AG04450 (cell line): ENCODE results near the gene TLR9. TPM values are rescaled to one million over a fixed set of nuclear protein-coding genes. Genes with fewer than 3 reads are reported as not detected.
"Not testable (repeated sequence)": the region's sequence is repeated elsewhere in the genome, so short reads cannot be mapped to it uniquely, and the experiment has no call there.

Source experiments
- CTCF ChIA-PET: fragments of 300-600, 350-600 bp; formaldehyde crosslinking; extraction: SDS; loops from one replicate; lab custom pipeline; 2022; ENCODE audit warnings: antibody characterized with exemption, inconsistent platforms; lab: Charles Lee
- POLR2A ChIA-PET: fragments of 350-600 bp; formaldehyde crosslinking; extraction: SDS; loops from one replicate; lab custom pipeline; 2021; ENCODE audit warnings: antibody characterized with exemption, inconsistent platforms; lab: Yijun Ruan, JAX
- DNase-seq: peaks from one replicate; pipeline ENCODE4 v3.0.0-alpha.2; 2011; ENCODE audit warnings: low read depth, low spot score
- H3K27ac ChIP-seq: one replicate; pipeline ENCODE4 v1.5.1; 2012; ENCODE audit warnings: low read depth, low read length, control low read depth
- H3K27me3 ChIP-seq: one replicate; pipeline ENCODE4 v1.6.0; 2012; ENCODE audit warnings: low read length; ENCODE audit not compliant: control insufficient read depth, insufficient read depth
- H3K4me3 ChIP-seq: 2 replicates; pipeline ENCODE4 v1.5.1; 2011; ENCODE audit warnings: mild to moderate bottlenecking, low read depth, low read length, control low read depth
- H3K9me3 ChIP-seq: 2 replicates; pipeline ENCODE4 v1.5.1; 2012; ENCODE audit warnings: low read length; ENCODE audit not compliant: control insufficient read depth, insufficient read depth
- polyA minus RNA-seq: library from RNA; depleted of rRNA, polyadenylated mRNA; stranded (reverse); fragments of >200 nt; gene quantifications from 2 replicates; pipeline ENCODE4 v1.2.3, GENCODE V29; 2011; rRNA and poly(A)+ RNA removed
- polyA plus RNA-seq: library from polyadenylated mRNA; depleted of rRNA; stranded (reverse); fragments of >200 nt; gene quantifications from 2 replicates; pipeline ENCODE4 v1.2.3, GENCODE V29; 2011; rRNA removed
- TF ChIP-seq, protein P1 (sequence below): IDR thresholded peaks from 2 replicates; pipeline ENCODE4 v1.5.1; 2011; ENCODE audit warnings: low read depth, low read length, control low read depth, inconsistent platforms

TLR9 gene, protein sequence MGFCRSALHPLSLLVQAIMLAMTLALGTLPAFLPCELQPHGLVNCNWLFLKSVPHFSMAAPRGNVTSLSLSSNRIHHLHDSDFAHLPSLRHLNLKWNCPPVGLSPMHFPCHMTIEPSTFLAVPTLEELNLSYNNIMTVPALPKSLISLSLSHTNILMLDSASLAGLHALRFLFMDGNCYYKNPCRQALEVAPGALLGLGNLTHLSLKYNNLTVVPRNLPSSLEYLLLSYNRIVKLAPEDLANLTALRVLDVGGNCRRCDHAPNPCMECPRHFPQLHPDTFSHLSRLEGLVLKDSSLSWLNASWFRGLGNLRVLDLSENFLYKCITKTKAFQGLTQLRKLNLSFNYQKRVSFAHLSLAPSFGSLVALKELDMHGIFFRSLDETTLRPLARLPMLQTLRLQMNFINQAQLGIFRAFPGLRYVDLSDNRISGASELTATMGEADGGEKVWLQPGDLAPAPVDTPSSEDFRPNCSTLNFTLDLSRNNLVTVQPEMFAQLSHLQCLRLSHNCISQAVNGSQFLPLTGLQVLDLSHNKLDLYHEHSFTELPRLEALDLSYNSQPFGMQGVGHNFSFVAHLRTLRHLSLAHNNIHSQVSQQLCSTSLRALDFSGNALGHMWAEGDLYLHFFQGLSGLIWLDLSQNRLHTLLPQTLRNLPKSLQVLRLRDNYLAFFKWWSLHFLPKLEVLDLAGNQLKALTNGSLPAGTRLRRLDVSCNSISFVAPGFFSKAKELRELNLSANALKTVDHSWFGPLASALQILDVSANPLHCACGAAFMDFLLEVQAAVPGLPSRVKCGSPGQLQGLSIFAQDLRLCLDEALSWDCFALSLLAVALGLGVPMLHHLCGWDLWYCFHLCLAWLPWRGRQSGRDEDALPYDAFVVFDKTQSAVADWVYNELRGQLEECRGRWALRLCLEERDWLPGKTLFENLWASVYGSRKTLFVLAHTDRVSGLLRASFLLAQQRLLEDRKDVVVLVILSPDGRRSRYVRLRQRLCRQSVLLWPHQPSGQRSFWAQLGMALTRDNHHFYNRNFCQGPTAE
- 0.02 and 0.05 TPM in 2 replicates for polyA plus RNA-seq
- not detected in 2 replicates for polyA minus RNA-seq

DNA sequence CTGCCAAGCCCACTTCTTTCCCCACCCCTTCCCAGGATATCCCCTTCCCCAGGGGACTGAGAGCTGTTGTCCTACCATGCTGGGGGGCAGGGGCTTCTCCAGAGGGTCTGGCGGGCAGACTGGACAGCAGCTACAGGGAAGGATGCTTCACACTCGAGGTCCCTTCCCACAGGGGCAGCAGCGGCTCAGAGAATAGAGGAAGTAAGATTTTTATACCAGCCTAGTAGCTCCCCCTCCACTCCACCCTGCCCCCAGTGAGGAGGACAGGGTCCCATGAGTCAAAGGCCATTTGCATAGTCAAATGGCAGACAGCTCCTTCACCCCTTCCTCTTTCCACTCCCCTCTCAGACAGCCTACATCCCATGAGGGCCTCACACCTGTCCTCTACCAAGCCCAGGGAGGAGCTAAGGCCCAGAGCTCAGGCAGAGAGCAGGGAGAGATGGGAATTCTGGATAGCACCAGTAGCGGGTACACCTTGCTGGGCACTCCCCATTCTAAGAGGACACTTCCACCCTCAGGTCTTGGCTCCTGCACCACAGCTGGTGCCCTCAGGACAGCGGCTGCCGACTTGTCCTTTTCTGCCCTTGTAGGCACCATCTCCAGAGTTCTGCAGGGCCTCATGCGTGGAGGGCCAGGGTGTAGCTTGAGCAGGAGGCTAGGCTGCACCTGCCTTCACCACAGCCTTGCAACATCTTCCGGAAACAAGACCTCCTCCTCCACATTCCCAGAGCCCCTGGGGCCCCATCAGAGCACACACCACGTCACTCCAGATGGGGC lies at the start of gene TLR9:
TSS of gene TLR9 (minus strand) at position 194 of the 777 bp plus-strand sequence. CDS start at position 78, 116 bp downstream.
- H3K27me3 ChIP-seq = no peaks in the 10 kb centered on the region
- no peak within 1 kb of the TSS for H3K4me3 ChIP-seq
- no peak within 1 kb of the TSS for H3K27ac ChIP-seq
- DNase-seq = no peak
- TF ChIP-seq, protein P1, sequence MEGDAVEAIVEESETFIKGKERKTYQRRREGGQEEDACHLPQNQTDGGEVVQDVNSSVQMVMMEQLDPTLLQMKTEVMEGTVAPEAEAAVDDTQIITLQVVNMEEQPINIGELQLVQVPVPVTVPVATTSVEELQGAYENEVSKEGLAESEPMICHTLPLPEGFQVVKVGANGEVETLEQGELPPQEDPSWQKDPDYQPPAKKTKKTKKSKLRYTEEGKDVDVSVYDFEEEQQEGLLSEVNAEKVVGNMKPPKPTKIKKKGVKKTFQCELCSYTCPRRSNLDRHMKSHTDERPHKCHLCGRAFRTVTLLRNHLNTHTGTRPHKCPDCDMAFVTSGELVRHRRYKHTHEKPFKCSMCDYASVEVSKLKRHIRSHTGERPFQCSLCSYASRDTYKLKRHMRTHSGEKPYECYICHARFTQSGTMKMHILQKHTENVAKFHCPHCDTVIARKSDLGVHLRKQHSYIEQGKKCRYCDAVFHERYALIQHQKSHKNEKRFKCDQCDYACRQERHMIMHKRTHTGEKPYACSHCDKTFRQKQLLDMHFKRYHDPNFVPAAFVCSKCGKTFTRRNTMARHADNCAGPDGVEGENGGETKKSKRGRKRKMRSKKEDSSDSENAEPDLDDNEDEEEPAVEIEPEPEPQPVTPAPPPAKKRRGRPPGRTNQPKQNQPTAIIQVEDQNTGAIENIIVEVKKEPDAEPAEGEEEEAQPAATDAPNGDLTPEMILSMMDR = no peak
- CTCF ChIA-PET = interaction anchor here (1.8 kb wide), 1 partner anchor 114 kb away, joined by 19 read pairs; no protein-coding TSS in a partner anchor
- POLR2A ChIA-PET = no interaction called here
- H3K9me3 ChIP-seq = no peaks in the 10 kb centered on the region

DNA sequence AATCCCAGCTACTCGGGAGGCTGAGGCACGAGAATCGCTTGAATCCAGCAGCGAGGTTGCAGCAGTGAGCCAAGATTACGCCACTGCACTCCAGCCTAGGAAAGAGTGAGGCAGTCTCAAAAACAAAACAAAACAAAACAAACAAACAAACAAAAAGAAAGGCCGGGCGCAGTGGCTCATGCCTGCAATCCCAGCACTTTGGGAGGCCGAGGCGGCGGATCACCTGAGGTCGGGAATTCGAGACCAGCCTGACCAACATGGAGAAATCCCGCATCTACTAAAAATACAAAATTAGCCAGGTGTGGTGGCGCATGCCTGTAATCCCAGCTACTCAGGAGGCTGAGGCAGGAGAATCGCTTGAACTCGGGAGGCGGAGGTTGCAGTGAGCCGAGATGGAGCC lies 49.3 kb upstream of the TLR9 start:
- H3K4me3 ChIP-seq, DNase-seq, CTCF ChIA-PET, POLR2A ChIA-PET, H3K27me3 ChIP-seq, H3K9me3 ChIP-seq, H3K27ac ChIP-seq: not testable (repeated sequence)

- TF ChIP-seq, protein P1 = no peak
- H3K9me3 ChIP-seq = peaks cover 3% of the 10 kb centered on the region; the same call in 1 of the 2 replicates
- DNase-seq = no peak
- ChIA-PET CTCF (interaction anchor here (1.4 kb wide), 1 partner anchor 35 kb away, joined by 4 read pairs; no protein-coding TSS in a partner anchor), POLR2A (no interaction called here)
- no peak overlapping the region for H3K4me3 ChIP-seq
- H3K27ac ChIP-seq = no peak overlapping the region
- no peaks in the 10 kb centered on the region for H3K27me3 ChIP-seq
Measured at GRCh38 chr3:52272831-52273230, 47.4 kb upstream of the TLR9 start.

DNA sequence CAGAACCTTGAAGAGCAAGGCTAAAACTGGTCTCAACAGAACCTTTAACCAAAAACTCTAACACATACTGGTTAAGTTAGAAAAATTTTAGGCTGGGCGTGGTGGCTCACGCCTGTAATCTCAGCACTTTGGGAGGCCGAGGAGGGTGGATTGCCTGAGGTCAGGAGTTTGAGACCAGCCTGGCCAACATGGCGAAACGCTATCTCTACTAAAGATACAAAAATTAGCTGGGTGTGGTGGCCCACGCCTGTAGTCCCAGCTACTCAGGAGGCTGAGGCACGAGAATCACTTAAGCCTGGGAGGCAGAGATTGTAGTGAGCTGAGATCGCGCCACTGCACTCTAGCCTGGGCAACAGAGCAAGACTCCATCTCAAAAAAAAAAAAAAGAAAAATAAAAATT lies 46.7 kb upstream of the TLR9 start:
- CTCF ChIA-PET = interaction anchor here (0.6 to 1.4 kb wide), 2 partner anchors 34 to 120 kb away, joined by 3 to 4 read pairs; no protein-coding TSS in a partner anchor
- H3K4me3 ChIP-seq, DNase-seq, POLR2A ChIA-PET, H3K27me3 ChIP-seq, H3K9me3 ChIP-seq, H3K27ac ChIP-seq: not testable (repeated sequence)

GRCh38 chr3:52270252-52270754 lies 44.9 kb upstream of the TLR9 start:
- POLR2A ChIA-PET = interaction anchor here (1.0 kb wide), 1 partner anchor 35 kb away, joined by 5 read pairs; no protein-coding TSS in a partner anchor
- CTCF ChIA-PET = no interaction called here
- TF ChIP-seq, protein P1 = no peak
- Histone ChIP-seq H3K9me3 (no peaks in the 10 kb centered on the region), H3K4me3 (no peak overlapping the region), H3K27me3 (no peaks in the 10 kb centered on the region), H3K27ac (no peak overlapping the region)
- DNase-seq = no peak
